K562 (cell line): ENCODE results near the gene MYL5. TPM values are rescaled to one million over a fixed set of nuclear protein-coding genes. Genes with fewer than 3 reads are reported as not detected.

Experiments
- ATAC-seq: fragments of 200-7000 bp; cut with Tn5 transposase; 3 replicates; pipeline ENCODE4 v1.9.1; 2020; ENCODE audit warnings: moderate library complexity
- BruUV-seq: library from RNA; stranded (reverse); fragments of 400-500 nt; replicated peaks from 2 replicates; lab custom pipeline; 2021; lab: Mats Ljungman, UMichigan
- CTCF ChIA-PET: fragments of 300-600 bp; formaldehyde crosslinking; extraction: SDS; loops from one replicate; lab custom pipeline; 2021; ENCODE audit warnings: low intra/inter-chr PET ratio; lab: Yijun Ruan, JAX
- POLR2A ChIA-PET: fragments of 300-600, 350-650 bp; sonication (Branson Sonifier 250); formaldehyde crosslinking; extraction: SDS; loops from one replicate; lab custom pipeline; 2021; ENCODE audit warnings: antibody characterized with exemption, inconsistent platforms; lab: Yijun Ruan, JAX
- DNase-seq, 4 experiments: peaks; one replicate each; pipeline versions ENCODE4 v3.0.0 to v3.0.0-alpha.2; 2011 to 2018; ENCODE audit warnings: low spot score in 3 of 4, mixed read lengths in 3 of 4; ENCODE audit errors: extremely low read depth in 1 of 4
- FAIRE-seq: peaks from 2 replicates; lab custom pipeline; 2011; peaks lifted over from hg19 to GRCh38; lab: Jason Lieb, UNC
- H2AFZ ChIP-seq: 2 replicates; pipeline ENCODE4 v1.6.0; 2011; ENCODE audit warnings: low read depth, low read length, control low read depth, inconsistent platforms
- H3K27ac ChIP-seq: fragments of 200-600 bp; 3 replicates; pipeline ENCODE4 v1.8.0; 2011; ENCODE audit warnings: low read depth, mild to moderate bottlenecking, control low read depth, inconsistent platforms, low read length, moderate library complexity, mixed read lengths; ENCODE audit errors: extremely low read depth
- H3K27me3 ChIP-seq, 2 experiments: fragments of 300-600 bp in 1 of 2; 2 replicates in 1 of 2; 3 replicates in 1 of 2; pipeline versions ENCODE4 v1.6.0 to v1.8.0; 2011; ENCODE audit warnings: inconsistent platforms in 2 of 2, low read length in 2 of 2, mild to moderate bottlenecking in 1 of 2, mixed read lengths in 1 of 2, moderate library complexity in 1 of 2; ENCODE audit not compliant: control insufficient read depth in 2 of 2, insufficient read depth in 2 of 2
- H3K36me3 ChIP-seq: fragments of 300-600 bp; 3 replicates; pipeline ENCODE4 v1.8.0; 2011; ENCODE audit warnings: mild to moderate bottlenecking, low read length, inconsistent platforms; ENCODE audit not compliant: control insufficient read depth, insufficient read depth
- H3K4me1 ChIP-seq, 2 experiments: fragments of 200-600 bp in 1 of 2; replicated peaks in 1 of 2; 2 replicates in 1 of 2; 3 replicates in 1 of 2; pipeline versions ENCODE4 v1.5.1 to v1.8.0; 2011; ENCODE audit warnings: inconsistent platforms in 2 of 2, low read length in 2 of 2, mild to moderate bottlenecking in 1 of 2, mixed read lengths in 1 of 2, moderate library complexity in 1 of 2; ENCODE audit not compliant: control insufficient read depth in 2 of 2, insufficient read depth in 2 of 2
- H3K4me2 ChIP-seq: 2 replicates; pipeline ENCODE4 v1.6.1; 2011; ENCODE audit warnings: low read length, control low read depth, inconsistent platforms, mixed read lengths; ENCODE audit not compliant: insufficient read depth
- H3K4me3 ChIP-seq: fragments of 200-600 bp; sonication (generic), shearing (Covaris generic); 2 replicates; pipeline ENCODE4 v1.5.1; 2016; ENCODE audit warnings: control low read depth, inconsistent platforms
- H3K79me2 ChIP-seq: fragments of 200-600 bp; 3 replicates; pipeline ENCODE4 v1.8.0; 2011; ENCODE audit warnings: low read length, inconsistent platforms; ENCODE audit not compliant: control insufficient read depth, insufficient read depth
- H3K9ac ChIP-seq, 2 experiments: 2 replicates each; pipeline versions ENCODE4 v1.6.0 to v1.6.1; 2011; ENCODE audit warnings: low read depth in 2 of 2, low read length in 2 of 2, control low read depth in 1 of 2, inconsistent platforms in 1 of 2, mild to moderate bottlenecking in 1 of 2, mixed read lengths in 1 of 2; ENCODE audit not compliant: insufficient read depth in 1 of 2
- H3K9me1 ChIP-seq: one replicate; pipeline ENCODE4 v1.6.0; 2011; ENCODE audit warnings: inconsistent platforms, mild to moderate bottlenecking, low read length, moderate library complexity; ENCODE audit not compliant: control insufficient read depth, insufficient read depth
- H3K9me3 ChIP-seq: replicated peaks from 2 replicates; pipeline ENCODE4 v1.5.1; 2011; ENCODE audit warnings: low read depth, low read length, inconsistent platforms; ENCODE audit not compliant: control insufficient read depth, insufficient read depth
- H4K20me1 ChIP-seq: replicated peaks from 2 replicates; pipeline ENCODE4 v1.6.1; 2011; ENCODE audit warnings: low read length, inconsistent platforms, mixed read lengths; ENCODE audit not compliant: control insufficient read depth, insufficient read depth
- CC2D1A ChIP-seq: fragments of 450-650 bp; IDR thresholded peaks from 2 replicates; pipeline ENCODE4 v1.6.1; 2017; ENCODE audit warnings: mild to moderate bottlenecking
- CHD1 ChIP-seq: fragments of 200-600 bp; sonication (generic); IDR thresholded peaks from one replicate; pipeline ENCODE4 v1.6.1; 2012; ENCODE audit warnings: mild to moderate bottlenecking, moderate library complexity, low read length, inconsistent platforms
- ELF2 ChIP-seq: fragments of 250-450 bp; sonication (Bioruptor Pico); IDR thresholded peaks from 2 replicates; pipeline ENCODE4 v1.5.0; 2021; ENCODE audit warnings: mild to moderate bottlenecking
- HDAC3 ChIP-seq: fragments of 450-650 bp; IDR thresholded peaks from 2 replicates; pipeline ENCODE4 v1.6.1; 2018; ENCODE audit warnings: borderline replicate concordance, mild to moderate bottlenecking, moderate library complexity; ENCODE audit not compliant: partially characterized antibody
- KDM4B ChIP-seq, 2 experiments: fragments of 450-650 bp in 1 of 2; sonication (generic) in 1 of 2; IDR thresholded peaks; 2 replicates each; pipeline ENCODE4 v1.6.1; 2016 to 2017; ENCODE audit warnings: borderline replicate concordance in 2 of 2, antibody characterized with exemption in 1 of 2, low read depth in 1 of 2, mild to moderate bottlenecking in 1 of 2
- KLF6 ChIP-seq: fragments of 250-450 bp; sonication (Bioruptor Pico); IDR thresholded peaks from 2 replicates; pipeline ENCODE4 v1.4.0; 2020; ENCODE audit warnings: mild to moderate bottlenecking, moderate library complexity, borderline replicate concordance
- MEIS2 ChIP-seq: fragments of 450-650 bp; IDR thresholded peaks from 2 replicates; pipeline ENCODE4 v1.6.1; 2014; ENCODE audit warnings: mild to moderate bottlenecking; ENCODE audit not compliant: partially characterized antibody
- MTA2 ChIP-seq: fragments of 450-650 bp; IDR thresholded peaks from 2 replicates; pipeline ENCODE4 v1.6.1; 2016; ENCODE audit warnings: low read depth
- NCOA6 ChIP-seq: fragments of 450-650 bp; IDR thresholded peaks from 2 replicates; pipeline ENCODE4 v1.6.1; 2017; ENCODE audit warnings: mild to moderate bottlenecking
- RB1 ChIP-seq: fragments of 450-650 bp; IDR thresholded peaks from 2 replicates; pipeline ENCODE4 v1.6.1; 2017; ENCODE audit warnings: low read depth, mild to moderate bottlenecking
- RCOR1 ChIP-seq, 2 experiments: IDR thresholded peaks; 2 replicates each; pipeline ENCODE4 v1.6.1; 2012; ENCODE audit warnings: low read depth in 2 of 2, low read length in 2 of 2, borderline replicate concordance in 1 of 2, improper control_type of control experiment in 1 of 2
- SAP30 ChIP-seq: fragments of 200-600 bp; sonication (generic); IDR thresholded peaks from 2 replicates; pipeline ENCODE4 v1.6.1; 2012; ENCODE audit warnings: borderline replicate concordance, low read depth, mild to moderate bottlenecking, moderate library complexity, low read length, control low read depth, inconsistent platforms; ENCODE audit not compliant: insufficient read depth, poor library complexity, severe bottlenecking
- SMARCE1 ChIP-seq: fragments of 450-650 bp; IDR thresholded peaks from 2 replicates; pipeline ENCODE4 v1.7.1; 2016; ENCODE audit warnings: mild to moderate bottlenecking
- SRSF9 ChIP-seq: fragments of 200-400 bp; formaldehyde crosslinking; IDR thresholded peaks from 2 replicates; pipeline ENCODE4 v1.6.1; 2017; ENCODE audit warnings: low read depth, low read length, borderline replicate concordance
- ZNF592 ChIP-seq: fragments of 450-650 bp; IDR thresholded peaks from 2 replicates; pipeline ENCODE4 v1.6.1; 2017; ENCODE audit warnings: antibody characterized with exemption, mild to moderate bottlenecking
- WGBS: fragments of 100-300 bp; shearing (Covaris generic); methylation state at CpG from one replicate; pipeline ENCODE4 v1.1.6; 2016; ENCODE audit warnings: low coverage, mixed read lengths; ENCODE audit not compliant: insufficient coverage; ENCODE audit errors: missing lambda C conversion rate; 5-methylcytosine and 5-hydroxymethylcytosine counted together
- in situ Hi-C: fragments of 300-500 bp; cut with MboI; formaldehyde crosslinking; loops from 4 replicates; pipeline ENCODE4 v1.15.0; 2018; ENCODE audit warnings: inconsistent platforms, mixed read lengths
- intact Hi-C: fragments of 100-400 bp; cut with micrococcal nuclease; formaldehyde crosslinking; loops from 2 replicates; pipeline ENCODE4 v1.14.2; 2022
- polyA plus RNA-seq, 8 experiments: library from polyadenylated mRNA; depleted of rRNA in 4 of 8; stranded (reverse) in 5 of 8; unstranded in 3 of 8; fragments of >200 nt; fragmentation: Nextera tagmentation in 2 of 8; fragmentation: Illumina TruSeq in 1 of 8; extraction: Ambion mirVana in 2 of 8; extraction: Trizol in 1 of 8; gene quantifications; 2 replicates each; pipeline versions ENCODE4 v1.2.1 to v1.2.3, GENCODE V29; 2011 to 2014; ENCODE audit warnings: inconsistent platforms in 1 of 8, missing spikeins in 1 of 8
- total RNA-seq, 7 experiments: library from RNA; depleted of rRNA in 6 of 7; stranded (reverse); fragments of >200 nt in 6 of 7; fragmentation: Illumina TruSeq in 2 of 7; extraction: Trizol in 2 of 7; gene quantifications; 2 replicates each; pipeline versions ENCODE4 v1.2.1 to v1.2.3, GENCODE V29; 2011 to 2021; ENCODE audit warnings: low replicate concordance in 1 of 7
- TF ChIP-seq, protein P1 (sequence below): fragments of 450-650 bp; IDR thresholded peaks from 2 replicates; pipeline ENCODE4 v1.6.1; 2016; ENCODE audit warnings: missing biosample characterization, missing genetic modification characterization

The MYL5 gene
- total and polyA plus RNA-seq, 9 of the 15 experiments (the other 6 are each of a cell fraction or from before 2014, with no cell fraction given), result 1.4 to 10.0 (median 4.1) TPM

GRCh38 chr4:629636-629914 lies 44.8 kb upstream of the MYL5 start:
- H3K9me3 ChIP-seq, result no peaks in the 10 kb centered on the region; the same call in 1 of the 2 replicates
- in situ Hi-C loops (no loop called here), intact Hi-C loops (no loop called here)
- peaks cover 24 to 68% of the 10 kb centered on the region in 2 experiments; a peak in 4 of 5 replicates for H3K27me3 ChIP-seq
- no peak for TF ChIP-seq SAP30
- no peak for TF ChIP-seq CHD1
- TF ChIP-seq SMARCE1, result no peak
- no peak for TF ChIP-seq SRSF9
- no peak for TF ChIP-seq ELF2 (CRISPR knock-in tag)
- no peak for TF ChIP-seq RB1
- TF ChIP-seq NCOA6, result no peak
- TF ChIP-seq MTA2, result no peak
- no peak for TF ChIP-seq ZNF592
- no peak for TF ChIP-seq KLF6 (CRISPR knock-in tag)
- TF ChIP-seq RCOR1 (IDR thresholded peaks at IDR 0.05; ENCODE audit: borderline replicate concordance in 1 of 2, low read depth in 2 of 2, low read length in 2 of 2), result no peak
- no peak for TF ChIP-seq HDAC3
- TF ChIP-seq, protein P1, sequence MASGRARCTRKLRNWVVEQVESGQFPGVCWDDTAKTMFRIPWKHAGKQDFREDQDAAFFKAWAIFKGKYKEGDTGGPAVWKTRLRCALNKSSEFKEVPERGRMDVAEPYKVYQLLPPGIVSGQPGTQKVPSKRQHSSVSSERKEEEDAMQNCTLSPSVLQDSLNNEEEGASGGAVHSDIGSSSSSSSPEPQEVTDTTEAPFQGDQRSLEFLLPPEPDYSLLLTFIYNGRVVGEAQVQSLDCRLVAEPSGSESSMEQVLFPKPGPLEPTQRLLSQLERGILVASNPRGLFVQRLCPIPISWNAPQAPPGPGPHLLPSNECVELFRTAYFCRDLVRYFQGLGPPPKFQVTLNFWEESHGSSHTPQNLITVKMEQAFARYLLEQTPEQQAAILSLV (tag), result no peak
- no peak for TF ChIP-seq MEIS2
- TF ChIP-seq CC2D1A, result no peak
- no peak for TF ChIP-seq KDM4B (IDR thresholded peaks at IDR 0.05; ENCODE audit: borderline replicate concordance in 2 of 2, low read depth in 1 of 2)
- no peak overlapping the region; a peak in 1 of 4 replicates for H3K9ac ChIP-seq
- ATAC-seq (no peak), FAIRE-seq (no peak), DNase-seq (no peak)
- H3K4me2 ChIP-seq, result no peak overlapping the region
- no peak overlapping the region for H2AFZ ChIP-seq
- no peaks in the 10 kb centered on the region for H3K9me1 ChIP-seq
- 1% methylated on average over 7 of the region's 9 CpGs for WGBS
- H3K4me1 ChIP-seq, result peaks cover 0 to 38% of the 10 kb centered on the region in 2 experiments; a peak in 2 of 5 replicates
- H3K4me3 ChIP-seq, result no peak overlapping the region
- no peaks in the 10 kb centered on the region for H3K79me2 ChIP-seq
- H4K20me1 ChIP-seq, result no peaks in the 10 kb centered on the region
- no TSS peak for BruUV-seq
- ChIA-PET CTCF (no interaction called here), POLR2A (no interaction called here)
- H3K36me3 ChIP-seq, result no peaks in the 10 kb centered on the region
- no peak overlapping the region for H3K27ac ChIP-seq
